ENCODE results near the gene ARPC1A.
"Not testable (repeated sequence)": the region's sequence is repeated elsewhere in the genome, so short reads cannot be mapped to it uniquely, and the experiment has no call there.

ARPC1A gene

DNA sequence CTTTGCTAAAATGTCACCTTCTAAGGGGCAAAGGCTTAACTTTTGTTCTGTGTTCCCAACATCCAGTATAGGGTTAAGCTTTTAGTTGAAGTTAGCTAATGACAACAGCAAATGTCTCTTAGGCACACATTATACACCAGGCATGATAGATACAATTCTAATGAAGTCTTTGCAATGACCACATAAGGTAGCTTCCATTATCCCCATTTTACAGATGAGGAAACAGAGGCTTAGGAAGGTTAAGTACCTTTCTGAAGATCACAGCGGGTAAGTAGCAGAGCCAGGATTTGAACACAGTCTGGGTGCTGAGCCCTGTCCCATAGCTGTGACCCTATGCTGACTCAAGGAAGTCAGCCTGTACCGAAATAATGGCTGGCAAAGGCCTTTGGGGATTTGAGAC is 84.9 kb downstream of the ARPC1A start:
- no peak for DNase-seq

- DNase-seq, result not testable (repeated sequence)
These were observed 89.9 kb downstream of the ARPC1A start for GRCh38 chr7:99415513-99416127.
